ENCODE results near the gene MEAF6.

Gene MEAF6

GRCh38 chr1:37485902-37486679 is 28.5 kb downstream of the MEAF6 start:
- DNase-seq (ENCODE audit: low spot score): peak; percentile 27

- peak; percentile 17 for DNase-seq (ENCODE audit: low spot score)
Measured at GRCh38 chr1:37484325-37485051, 30.1 kb downstream of the MEAF6 start.

- no peak for DNase-seq (ENCODE audit: low spot score)
Measured at GRCh38 chr1:37483785-37484184, 30.8 kb downstream of the MEAF6 start.

- no peak for DNase-seq (ENCODE audit: low spot score)
Measured at GRCh38 chr1:37482796-37483744, 31.5 kb downstream of the MEAF6 start.

- no peak for DNase-seq (ENCODE audit: low spot score)
Measured at GRCh38 chr1:37482004-37482785, 32.4 kb downstream of the MEAF6 start.

GRCh38 chr1:37481289-37482003 is 33.1 kb downstream of the MEAF6 start:
- peak; percentile 27 for DNase-seq (ENCODE audit: low spot score)

GRCh38 chr1:37480581-37481288 is 33.8 kb downstream of the MEAF6 start:
- no peak for DNase-seq (ENCODE audit: low spot score)

- no peak for DNase-seq (ENCODE audit: low spot score)
Measured at GRCh38 chr1:37480125-37480466, 34.5 kb downstream of the MEAF6 start.

- peak; percentile 99 for DNase-seq (ENCODE audit: low spot score)
Measured at GRCh38 chr1:37479255-37480124, 35.1 kb downstream of the MEAF6 start.

GRCh38 chr1:37478890-37479254 is 35.7 kb downstream of the MEAF6 start:
- DNase-seq (ENCODE audit: low spot score): peak; percentile 50

- DNase-seq (ENCODE audit: low spot score): peak; percentile 87
Measured at GRCh38 chr1:37478451-37478881, 36.1 kb downstream of the MEAF6 start.

- DNase-seq (ENCODE audit: low spot score): peak; percentile 54
Measured at GRCh38 chr1:37477946-37478345, 36.6 kb downstream of the MEAF6 start.

- peak; percentile 98 for DNase-seq (ENCODE audit: low spot score)
Measured at GRCh38 chr1:37477198-37477931, 37.2 kb downstream of the MEAF6 start.

- DNase-seq (ENCODE audit: low spot score): peak; percentile 92
Measured at GRCh38 chr1:37476460-37477197, 37.9 kb downstream of the MEAF6 start.

- DNase-seq (ENCODE audit: low spot score): no peak
Measured at GRCh38 chr1:37476087-37476452, 38.5 kb downstream of the MEAF6 start.

- DNase-seq (ENCODE audit: low spot score): peak; percentile 19
Measured at GRCh38 chr1:37475380-37476086, 39.0 kb downstream of the MEAF6 start.

- no peak for DNase-seq (ENCODE audit: low spot score)
Measured at GRCh38 chr1:37474697-37475379, 39.7 kb downstream of the MEAF6 start.
